AG20443 (cell line): Measurements from ENCODE around the gene OTOP2.

ENCODE experiments used
- DNase-seq: peaks from one replicate; pipeline ENCODE4 v3.0.0; 2012; ENCODE audit warnings: low spot score, mixed read lengths

Gene OTOP2

DNA sequence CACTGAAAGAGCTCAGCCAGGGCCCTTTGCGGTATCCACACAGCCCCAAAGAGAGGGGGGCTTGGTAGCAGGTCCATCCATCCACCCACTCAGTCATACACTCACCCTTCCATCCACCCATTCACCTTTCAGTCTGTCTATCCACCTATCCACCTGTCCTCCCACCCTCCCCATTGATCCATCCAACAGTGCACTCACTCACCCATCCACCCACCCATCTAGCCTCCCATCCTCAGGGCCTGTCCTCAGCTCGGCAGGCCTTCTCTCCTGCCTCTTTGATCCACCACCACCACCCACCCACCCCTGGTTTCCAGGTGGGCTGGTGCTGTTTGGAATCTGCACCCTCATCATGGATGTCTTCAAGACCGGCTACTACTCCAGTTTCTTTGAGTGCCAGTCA is 1.2 kb downstream of the OTOP2 start:
- no peak for DNase-seq

DNA sequence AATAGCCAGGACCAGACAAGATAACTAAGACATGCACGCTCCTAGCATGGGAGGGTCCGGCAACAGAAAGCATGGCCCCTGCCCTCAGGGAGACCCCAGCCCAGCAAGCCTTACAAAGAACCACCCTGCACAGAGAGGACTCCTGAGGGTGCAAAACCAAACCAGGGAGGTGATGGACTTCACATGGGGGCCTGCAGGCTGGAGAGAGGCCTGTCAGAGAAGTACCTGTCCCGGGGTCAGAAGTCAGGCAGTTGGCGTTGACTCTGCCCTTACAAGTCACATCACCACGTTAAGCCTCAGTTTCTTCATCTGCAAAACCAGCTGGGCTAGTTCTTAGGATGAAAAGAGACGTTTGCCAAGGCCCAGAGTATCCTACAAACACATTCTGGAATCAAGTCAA is 4.7 kb downstream of the OTOP2 start:
- no peak for DNase-seq

DNA sequence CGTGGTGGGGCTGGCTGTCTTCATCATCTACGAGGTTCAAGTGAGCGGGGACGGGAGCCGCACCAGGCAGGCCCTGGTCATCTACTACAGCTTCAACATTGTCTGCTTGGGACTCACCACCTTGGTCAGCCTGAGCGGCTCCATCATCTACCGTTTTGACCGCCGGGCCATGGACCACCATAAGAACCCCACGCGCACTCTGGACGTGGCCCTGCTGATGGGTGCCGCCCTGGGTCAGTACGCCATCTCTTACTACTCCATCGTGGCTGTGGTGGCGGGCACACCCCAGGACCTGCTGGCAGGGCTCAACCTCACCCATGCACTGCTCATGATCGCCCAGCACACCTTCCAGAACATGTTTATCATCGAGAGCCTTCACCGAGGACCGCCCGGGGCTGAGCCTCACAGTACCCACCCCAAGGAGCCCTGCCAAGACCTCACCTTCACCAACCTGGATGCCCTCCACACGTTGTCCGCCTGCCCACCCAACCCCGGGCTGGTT is 6.5 kb downstream of the OTOP2 start:
- DNase-seq: no peak

- DNase-seq: no peak
Measured at GRCh38 chr17:74935048-74935447, 11.0 kb downstream of the OTOP2 start.

DNA sequence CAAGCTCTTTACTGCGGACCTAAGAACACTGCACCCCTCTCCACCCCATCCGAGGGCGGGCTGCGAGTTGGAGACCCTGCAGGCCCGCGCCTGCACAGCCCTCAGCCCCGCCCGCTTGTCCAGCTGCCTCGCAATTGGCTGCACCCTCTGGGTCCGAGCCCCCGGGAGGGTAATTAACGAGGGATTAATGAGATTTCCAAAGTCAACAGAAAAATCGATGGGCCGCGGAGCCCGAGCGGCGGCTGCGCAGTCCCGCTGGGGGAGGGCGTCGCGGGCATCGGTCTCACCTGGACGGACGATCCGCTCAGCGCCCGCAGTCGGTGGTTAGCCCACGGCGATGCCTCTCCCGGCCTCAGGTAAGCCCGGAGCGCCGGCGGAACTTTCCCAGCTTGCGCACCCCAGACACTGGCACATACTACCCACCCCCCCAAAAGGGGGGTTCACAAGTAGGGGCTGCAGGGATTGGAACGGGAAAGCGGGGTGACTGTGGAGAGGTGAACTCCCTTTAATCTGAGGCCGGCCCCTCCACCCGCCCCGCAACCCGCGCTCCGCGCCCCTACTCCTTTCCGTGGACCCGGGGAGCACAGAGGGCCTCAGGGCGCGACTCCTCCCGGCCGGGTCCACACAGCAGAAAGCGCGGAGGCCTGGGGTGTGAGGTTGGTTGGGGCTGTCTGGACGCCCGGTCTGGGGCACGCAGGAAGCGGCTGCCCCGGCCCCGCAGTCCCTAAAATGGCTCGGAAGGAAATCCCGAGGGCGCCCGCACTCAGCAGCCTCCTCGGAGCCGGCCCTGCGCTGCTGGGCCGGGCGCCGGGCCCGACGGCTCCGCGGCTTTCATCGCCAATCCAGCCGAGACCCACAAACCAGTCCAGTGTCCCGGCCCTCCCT is 11.8 kb downstream of the OTOP2 start, which contains the start of gene OTOP3:
OTOP3 (plus strand) TSS at position 314 of the 885 bp plus-strand sequence; CDS start at position 338, 24 bp downstream.
- peak; percentile 61 for DNase-seq

DNA sequence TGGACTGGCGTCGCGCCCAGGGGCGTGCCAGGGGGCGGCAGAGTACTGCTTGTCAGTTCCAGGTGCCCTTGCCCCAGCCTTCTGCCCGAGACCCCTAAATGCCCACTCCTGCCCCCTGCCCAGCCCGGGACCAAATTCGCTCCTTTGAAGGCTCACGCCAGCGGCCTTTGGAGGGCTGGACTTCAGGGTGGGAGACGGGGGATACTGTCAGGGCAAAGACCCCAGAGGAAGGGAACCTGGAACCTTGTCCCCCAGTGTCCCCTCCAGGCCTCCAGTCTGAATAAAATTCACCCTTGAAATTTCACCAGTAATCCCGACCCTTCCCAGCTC is 12.4 kb downstream of the OTOP2 start:
- DNase-seq: no peak

DNA sequence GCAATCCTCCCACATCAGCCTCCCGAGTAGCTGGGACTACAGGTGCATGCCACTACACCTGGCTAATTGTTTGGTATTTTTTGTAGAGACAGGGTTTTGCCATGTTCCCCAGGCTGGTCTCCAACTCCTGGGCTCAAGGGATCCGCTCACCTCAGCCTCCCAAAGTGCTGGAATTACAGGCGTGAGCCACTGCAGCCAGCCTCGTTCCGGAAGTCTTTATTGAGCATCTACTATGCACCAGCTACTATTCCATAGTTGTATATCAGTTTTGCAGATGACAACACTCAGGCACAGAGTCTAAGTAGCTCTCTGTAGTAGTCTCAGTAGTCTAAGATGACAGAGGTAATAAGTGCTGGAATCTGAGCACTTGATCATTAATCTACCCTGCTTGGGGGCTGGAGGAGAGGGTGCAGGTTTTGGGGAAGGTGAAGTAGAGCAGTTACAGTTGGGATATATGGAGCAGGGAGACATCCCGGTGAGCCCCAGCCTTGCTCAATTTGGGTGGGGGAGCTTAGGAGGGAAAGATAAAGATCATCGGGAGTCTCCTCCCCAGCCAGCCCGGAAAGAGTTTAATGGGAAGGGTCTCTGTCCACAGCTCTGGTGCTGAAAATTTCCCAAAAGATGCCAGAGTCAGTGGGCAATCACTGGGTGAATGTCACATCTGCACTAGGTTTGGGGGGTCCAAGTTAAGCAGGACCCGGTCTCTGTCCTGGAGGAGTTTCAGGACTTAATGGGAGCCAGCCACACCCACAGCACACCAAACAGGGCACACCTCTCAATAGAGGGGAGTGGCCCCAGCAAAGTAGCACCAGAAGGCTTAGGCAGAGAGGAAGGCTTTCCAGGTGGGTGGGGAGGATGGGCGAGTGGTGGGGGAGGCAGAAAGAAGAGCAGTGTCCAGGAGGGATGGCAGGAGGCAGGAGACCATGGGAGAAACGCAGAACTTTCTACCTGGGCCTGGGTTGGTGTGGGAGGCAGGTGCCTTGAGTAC is 13.3 kb downstream of the OTOP2 start:
- no peak for DNase-seq

GRCh38 chr17:74938194-74938950 is 14.3 kb downstream of the OTOP2 start:
- DNase-seq: no peak

DNA sequence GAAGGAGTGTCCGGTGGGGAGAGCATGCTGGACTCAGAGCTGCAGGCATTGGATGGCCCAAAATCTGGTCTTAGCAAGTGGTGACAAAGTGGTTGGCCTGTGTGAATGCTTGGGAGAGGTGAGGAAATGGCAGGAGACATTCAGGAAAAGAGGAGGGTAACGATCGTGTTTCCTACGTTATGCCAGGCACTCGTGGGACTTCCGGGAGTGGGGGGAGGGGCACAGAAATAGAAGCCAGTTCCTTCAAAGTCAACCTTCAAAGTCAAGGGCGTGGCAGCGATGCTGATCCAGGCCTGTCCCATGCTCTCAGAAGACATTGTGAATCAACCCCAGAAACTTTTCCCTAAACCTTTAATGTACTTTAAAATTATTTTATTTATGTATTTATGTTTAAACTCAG is 15.5 kb downstream of the OTOP2 start:
- DNase-seq: no peak

- no peak for DNase-seq
Measured at GRCh38 chr17:74941128-74941725, 17.2 kb downstream of the OTOP2 start.

- no peak for DNase-seq
Measured at GRCh38 chr17:74943808-74944522, 19.9 kb downstream of the OTOP2 start.

- no peak for DNase-seq
Measured at GRCh38 chr17:74945543-74945942, 21.5 kb downstream of the OTOP2 start.

- DNase-seq: no peak
Measured at GRCh38 chr17:74946641-74947040, 22.6 kb downstream of the OTOP2 start.

GRCh38 chr17:74947041-74947754 is 23.1 kb downstream of the OTOP2 start:
- no peak for DNase-seq

- no peak for DNase-seq
Measured at GRCh38 chr17:74949455-74950115, 25.5 kb downstream of the OTOP2 start.

DNA sequence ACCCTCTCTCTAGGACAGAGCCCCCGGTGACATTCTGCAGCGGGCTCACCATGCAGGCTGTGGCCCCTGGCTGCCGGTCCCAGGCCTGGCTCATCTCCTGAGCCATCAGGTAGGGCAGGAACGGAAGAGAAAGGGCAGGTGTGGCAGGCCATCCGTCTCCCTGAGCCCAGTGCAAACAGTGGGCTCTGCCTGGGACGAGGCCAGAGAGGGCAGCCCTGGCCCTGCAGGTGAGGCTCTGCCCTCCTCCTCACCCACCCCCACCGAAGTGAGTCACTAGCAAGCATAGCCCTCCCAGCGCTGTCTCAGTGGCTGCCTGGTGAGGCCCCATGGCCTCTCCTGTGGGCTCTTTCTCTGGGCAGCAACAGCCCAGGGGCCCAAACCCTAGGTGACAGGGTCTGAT is 26.1 kb downstream of the OTOP2 start:
- no peak for DNase-seq

GRCh38 chr17:74951065-74951464 is 27.0 kb downstream of the OTOP2 start:
- no peak for DNase-seq

DNA sequence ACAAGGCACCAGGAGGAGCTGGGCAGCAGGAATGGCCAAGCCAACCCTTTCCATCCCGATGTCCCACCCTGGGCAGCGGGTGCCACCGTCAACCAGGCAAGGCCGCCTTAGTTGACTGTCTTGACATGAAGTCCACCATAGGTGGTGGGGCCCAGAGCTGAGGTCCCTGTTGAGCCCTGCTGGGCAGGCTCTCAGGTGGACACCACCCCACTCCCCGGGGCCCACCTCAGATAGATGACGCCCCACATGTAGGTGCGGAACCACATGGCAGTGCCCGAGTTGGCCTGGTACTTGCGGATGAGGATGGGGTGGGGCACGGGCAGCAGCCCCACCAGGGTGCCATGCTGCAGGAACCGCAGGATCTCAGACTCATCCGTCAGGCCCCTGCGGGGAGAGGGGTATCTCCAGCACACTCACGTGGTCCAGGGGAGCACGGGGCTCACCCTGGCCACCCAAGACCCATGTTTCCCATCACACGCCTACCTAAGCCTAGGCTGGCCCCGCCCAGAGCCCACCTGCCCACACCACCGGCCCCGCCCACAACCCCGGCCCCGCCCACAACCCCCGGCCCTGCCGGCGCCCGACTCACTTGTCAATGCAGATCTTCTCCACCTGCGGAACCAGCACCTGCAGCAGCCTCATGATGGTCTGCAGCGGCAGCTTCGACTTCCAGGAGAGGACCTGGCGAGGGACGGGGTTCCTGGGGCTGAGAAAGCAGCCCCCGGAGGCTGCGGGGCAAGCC is 27.8 kb downstream of the OTOP2 start:
- DNase-seq: no peak
